Astrocyte (in vitro differentiated cells and primary cell): ENCODE results near the gene TRAPPC14. TPM values are rescaled to one million over a fixed set of nuclear protein-coding genes. Genes with fewer than 3 reads are reported as not detected.

Experiments used
- DNase-seq: peaks from one replicate; pipeline ENCODE4 v3.0.0-alpha.2; 2010; ENCODE audit warnings: low read depth
- FAIRE-seq: peaks from 2 replicates; lab custom pipeline; 2011; peaks lifted over from hg19 to GRCh38; lab: Jason Lieb, UNC
- H2AFZ ChIP-seq: 2 replicates; pipeline ENCODE4 v1.6.0; 2012; ENCODE audit warnings: low read depth, low read length, inconsistent platforms
- H3K27ac ChIP-seq: 2 replicates; pipeline ENCODE4 v1.5.1; 2011; ENCODE audit warnings: low read depth, low read length, inconsistent platforms
- H3K27me3 ChIP-seq: 2 replicates; pipeline ENCODE4 v1.6.0; 2011; ENCODE audit warnings: low read length, inconsistent platforms; ENCODE audit not compliant: insufficient read depth
- H3K36me3 ChIP-seq: 2 replicates; pipeline ENCODE4 v1.5.1; 2011; ENCODE audit warnings: low read length, inconsistent platforms; ENCODE audit not compliant: insufficient read depth
- H3K4me1 ChIP-seq: 2 replicates; pipeline ENCODE4 v1.5.1; 2011; ENCODE audit warnings: low read length, inconsistent platforms; ENCODE audit not compliant: insufficient read depth
- H3K4me2 ChIP-seq: 2 replicates; pipeline ENCODE4 v1.6.0; 2012; ENCODE audit warnings: low read length, inconsistent platforms
- H3K4me3 ChIP-seq: 2 replicates; pipeline ENCODE4 v1.5.1; 2011; ENCODE audit warnings: low read depth, mild to moderate bottlenecking, low read length, inconsistent platforms; ENCODE audit not compliant: insufficient read depth
- H3K79me2 ChIP-seq: 2 replicates; pipeline ENCODE4 v1.6.0; 2012; ENCODE audit warnings: mild to moderate bottlenecking, low read length, inconsistent platforms; ENCODE audit not compliant: insufficient read depth
- H3K9ac ChIP-seq: 2 replicates; pipeline ENCODE4 v1.6.0; 2012; ENCODE audit warnings: mild to moderate bottlenecking, low read length, inconsistent platforms
- H3K9me3 ChIP-seq: 2 replicates; pipeline ENCODE4 v1.5.1; 2012; ENCODE audit warnings: low read depth, mild to moderate bottlenecking, low read length, inconsistent platforms; ENCODE audit not compliant: insufficient read depth
- H4K20me1 ChIP-seq: 2 replicates; pipeline ENCODE4 v1.6.0; 2012; ENCODE audit warnings: low read length, inconsistent platforms; ENCODE audit not compliant: insufficient read depth
- H3K27ac Mint-ChIP-seq: one replicate; pipeline ENCODE4 v1.8.0; 2021; ENCODE audit warnings: mild to moderate bottlenecking, mixed read lengths; ENCODE audit not compliant: unreplicated experiment
- H3K27me3 Mint-ChIP-seq: one replicate; pipeline ENCODE4 v1.8.0; 2021; ENCODE audit warnings: low read depth, mixed read lengths; ENCODE audit not compliant: unreplicated experiment
- H3K36me3 Mint-ChIP-seq: one replicate; pipeline ENCODE4 v1.8.0; 2021; ENCODE audit warnings: low read depth, mixed read lengths; ENCODE audit not compliant: unreplicated experiment
- H3K4me1 Mint-ChIP-seq: one replicate; pipeline ENCODE4 v1.8.0; 2021; ENCODE audit warnings: low read depth, mixed read lengths; ENCODE audit not compliant: unreplicated experiment
- H3K4me3 Mint-ChIP-seq: one replicate; pipeline ENCODE4 v1.8.0; 2021; ENCODE audit warnings: mild to moderate bottlenecking, moderate library complexity, mixed read lengths; ENCODE audit not compliant: unreplicated experiment
- H3K9me3 Mint-ChIP-seq: one replicate; pipeline ENCODE4 v1.8.0; 2021; ENCODE audit warnings: mild to moderate bottlenecking, mixed read lengths; ENCODE audit not compliant: unreplicated experiment
- CTCF ChIP-seq: IDR thresholded peaks from 2 replicates; pipeline ENCODE4 v1.5.1; 2011; ENCODE audit warnings: low read depth, mild to moderate bottlenecking, inconsistent platforms, low read length, moderate library complexity; ENCODE audit not compliant: insufficient read depth
- EZH2 ChIP-seq: IDR thresholded peaks from 2 replicates; pipeline ENCODE4 v1.6.1; 2012; ENCODE audit warnings: mild to moderate bottlenecking, low read length, inconsistent platforms; ENCODE audit not compliant: insufficient read depth
- total RNA-seq: library from RNA; stranded (reverse); gene quantifications from 2 replicates; pipeline ENCODE4 v1.2.1, GENCODE V29; 2021

TRAPPC14 gene
- total RNA-seq, 1 donor from 2014 or later, result 18.7 TPM

GRCh38 chr7:100109521-100110163 lies 48.9 kb downstream of the TRAPPC14 start:
- Histone ChIP-seq H3K9me3 (no peaks in the 10 kb centered on the region), H4K20me1 (peaks cover 13% of the 10 kb centered on the region), H3K9ac (no peak overlapping the region), H3K27ac (no peak overlapping the region), H3K36me3 (peaks cover 21% of the 10 kb centered on the region), H3K4me1 (no peaks in the 10 kb centered on the region), H3K79me2 (no peaks in the 10 kb centered on the region), H3K4me2 (no peak overlapping the region), H3K4me3 (no peak overlapping the region), H3K27me3 (no peaks in the 10 kb centered on the region), H2AFZ (no peak overlapping the region)
- TF ChIP-seq EZH2, result no peak
- Mint-ChIP-seq H3K27me3 (no peaks in the 10 kb centered on the region), H3K4me1 (no peaks in the 10 kb centered on the region), H3K4me3 (no peak overlapping the region), H3K36me3 (peaks cover 39% of the 10 kb centered on the region), H3K9me3 (no peaks in the 10 kb centered on the region), H3K27ac (no peak overlapping the region)
- FAIRE-seq, result no peak
- no peak for DNase-seq

- H3K79me2 ChIP-seq, result no peaks in the 10 kb centered on the region
Measured at GRCh38 chr7:100107890-100108289, 50.6 kb downstream of the TRAPPC14 start.

GRCh38 chr7:100107125-100107737 lies 51.3 kb downstream of the TRAPPC14 start:
- Histone ChIP-seq H3K79me2 (peaks cover 4% of the 10 kb centered on the region), H3K9me3 (no peaks in the 10 kb centered on the region), H4K20me1 (peaks cover 13% of the 10 kb centered on the region), H3K4me2 (no peak overlapping the region), H3K27ac (no peak overlapping the region), H3K9ac (no peak overlapping the region), H3K4me1 (peaks cover 8% of the 10 kb centered on the region), H3K27me3 (no peaks in the 10 kb centered on the region), H2AFZ (no peak overlapping the region), H3K36me3 (peaks cover 21% of the 10 kb centered on the region), H3K4me3 (no peak overlapping the region)
- FAIRE-seq, result no peak
- Mint-ChIP-seq H3K27ac (no peak overlapping the region), H3K36me3 (peaks cover 33% of the 10 kb centered on the region), H3K4me3 (no peak overlapping the region), H3K9me3 (no peaks in the 10 kb centered on the region), H3K4me1 (peaks cover 6% of the 10 kb centered on the region), H3K27me3 (no peaks in the 10 kb centered on the region)
- TF ChIP-seq CTCF, result no peak
- no peak for TF ChIP-seq EZH2
- DNase-seq, result no peak

More at GRCh38 chr7:100107890-100108289, 50.6 kb downstream of the TRAPPC14 start:
- H3K36me3 ChIP-seq, result peaks cover 21% of the 10 kb centered on the region
- FAIRE-seq (no peak), DNase-seq (no peak)
- no peak overlapping the region for H3K9ac ChIP-seq
- Mint-ChIP-seq H3K27ac (no peak overlapping the region), H3K4me1 (peaks cover 6% of the 10 kb centered on the region), H3K36me3 (peaks cover 37% of the 10 kb centered on the region), H3K9me3 (no peaks in the 10 kb centered on the region), H3K27me3 (no peaks in the 10 kb centered on the region), H3K4me3 (no peak overlapping the region)
- peaks cover 2% of the 10 kb centered on the region for H3K4me1 ChIP-seq
- H2AFZ ChIP-seq, result no peak overlapping the region
- H3K27ac ChIP-seq, result no peak overlapping the region
- H4K20me1 ChIP-seq, result peaks cover 13% of the 10 kb centered on the region
- H3K4me2 ChIP-seq, result no peak overlapping the region
- H3K4me3 ChIP-seq, result no peak overlapping the region
- H3K9me3 ChIP-seq, result no peaks in the 10 kb centered on the region
- TF ChIP-seq CTCF, result no peak
- TF ChIP-seq EZH2, result no peak
- H3K27me3 ChIP-seq, result no peaks in the 10 kb centered on the region
